ENCODE results near the gene CPB2.

CPB2 gene

GRCh38 chr13:46146898-46147297 is 42.1 kb upstream of the CPB2 start:
- ChIA-PET POLR2A (ENCODE audit: low non-redundant PET) (no interaction called here), CTCF (no interaction called here)
- H3K27ac ChIP-seq = no peak overlapping the region
- no peak for TF ChIP-seq CTCF (conservative IDR thresholded peaks at IDR 0.05; ENCODE audit: low read depth)
- peak; percentile 27 for DNase-seq (ENCODE audit: low spot score)

DNA sequence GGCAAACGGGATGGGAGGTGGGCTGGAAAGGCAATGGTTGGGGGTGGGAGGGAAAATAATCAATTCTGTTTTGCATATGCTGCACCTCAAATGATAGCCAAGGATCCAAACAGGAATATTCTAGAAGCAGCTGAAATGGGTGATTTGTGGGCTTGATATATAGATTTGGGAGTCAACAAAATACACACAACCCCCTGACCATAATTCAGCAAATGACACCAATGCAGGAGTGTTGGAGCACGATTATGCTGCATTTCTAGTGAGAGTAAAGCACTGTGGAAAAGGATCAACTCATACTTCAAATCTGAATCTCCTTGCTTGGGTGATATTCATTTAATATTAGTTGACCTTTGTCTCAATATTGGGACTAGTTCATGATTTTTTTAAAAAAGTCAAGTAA is 41.1 kb upstream of the CPB2 start:
- no peak for DNase-seq (ENCODE audit: low spot score)
- no peak for TF ChIP-seq CTCF (conservative IDR thresholded peaks at IDR 0.05; ENCODE audit: low read depth)
- H3K27ac ChIP-seq = no peak overlapping the region
- POLR2A ChIA-PET (ENCODE audit: low non-redundant PET) = no interaction called here
- CTCF ChIA-PET = no interaction called here

GRCh38 chr13:46145135-46145534 is 40.3 kb upstream of the CPB2 start:
- CTCF ChIA-PET = no interaction called here
- TF ChIP-seq CTCF (conservative IDR thresholded peaks at IDR 0.05; ENCODE audit: low read depth) = no peak
- H3K27ac ChIP-seq = no peak overlapping the region
- DNase-seq (ENCODE audit: low spot score) = no peak
- POLR2A ChIA-PET (ENCODE audit: low non-redundant PET) = no interaction called here

- ChIA-PET POLR2A (ENCODE audit: low non-redundant PET) (no interaction called here), CTCF (interaction anchor here (1.1 kb wide), 1 partner anchor 91 kb away, joined by 3 read pairs; the partner anchor contains the start of gene ZC3H13)
- DNase-seq (ENCODE audit: low spot score) = no peak
- H3K27ac ChIP-seq = no peak overlapping the region
- no peak for TF ChIP-seq CTCF (conservative IDR thresholded peaks at IDR 0.05; ENCODE audit: low read depth)
These were observed 38.4 kb upstream of the CPB2 start for GRCh38 chr13:46143184-46143701.

GRCh38 chr13:46142776-46143175 is 37.9 kb upstream of the CPB2 start:
- POLR2A ChIA-PET (ENCODE audit: low non-redundant PET) = no interaction called here
- CTCF ChIA-PET = interaction anchor here (0.6 to 1.1 kb wide), 2 partner anchors 19 to 90 kb away, joined by 3 to 4 read pairs; partner anchors contain the start of gene ZC3H13
- DNase-seq (ENCODE audit: low spot score) = no peak
- no peak for TF ChIP-seq CTCF (conservative IDR thresholded peaks at IDR 0.05; ENCODE audit: low read depth)
- H3K27ac ChIP-seq = no peak overlapping the region

GRCh38 chr13:46140044-46140443 is 35.2 kb upstream of the CPB2 start:
- H3K27ac ChIP-seq = no peak overlapping the region
- no peak for TF ChIP-seq CTCF (conservative IDR thresholded peaks at IDR 0.05; ENCODE audit: low read depth)
- ChIA-PET CTCF (no interaction called here), POLR2A (ENCODE audit: low non-redundant PET) (no interaction called here)
- DNase-seq (ENCODE audit: low spot score) = no peak

All from RWPE1 (cell line).